Sigmoid colon (tissue), 7 donors: Measurements from ENCODE around the gene SRSF8. TPM values are rescaled to one million over a fixed set of nuclear protein-coding genes. Genes with fewer than 3 reads are reported as not detected.
"Not testable (repeated sequence)": the region's sequence is repeated elsewhere in the genome, so short reads cannot be mapped to it uniquely, and the experiment has no call there.

Experiments
- DNase-seq: peaks from one replicate; pipeline ENCODE4 v3.0.0-alpha.2; 2019
- H3K27ac ChIP-seq, 4 donors: fragments of 200-600 bp; sonication (generic); one replicate each; pipeline ENCODE4 v1.5.1; 2016 to 2019; ENCODE audit warnings: mild to moderate bottlenecking in 1 of 4
- H3K27me3 ChIP-seq, 3 donors: fragments of 200-600 bp; sonication (generic); one replicate each; pipeline ENCODE4 v1.5.1; 2019; ENCODE audit warnings: mild to moderate bottlenecking in 1 of 3
- H3K36me3 ChIP-seq, 4 donors: fragments of 200-600 bp; sonication (generic); one replicate each; pipeline ENCODE4 v1.5.1; 2016 to 2019
- H3K4me1 ChIP-seq, 4 donors: fragments of 200-600 bp; sonication (generic); one replicate each; pipeline ENCODE4 v1.5.1; 2017 to 2019
- H3K4me3 ChIP-seq, 4 donors: fragments of 200-600 bp; sonication (generic); one replicate each; pipeline ENCODE4 v1.5.1; 2017 to 2019; ENCODE audit warnings: mild to moderate bottlenecking in 2 of 4, moderate library complexity in 1 of 4
- H3K9me3 ChIP-seq, 4 donors: fragments of 200-600 bp in 3 of 4; sonication (generic) in 3 of 4; one replicate each; pipeline versions ENCODE4 v1.5.1 to v1.6.1; 2013 to 2019
- EP300 ChIP-seq, 4 donors: sonication (generic); formaldehyde crosslinking; IDR thresholded peaks; one replicate each; pipeline ENCODE4 v1.6.1; 2017; ENCODE audit warnings: antibody characterized with exemption in 4 of 4
- POLR2A ChIP-seq, 2 donors: fragments of 450-650 bp; IDR thresholded peaks; one replicate each; pipeline ENCODE4 v1.6.1; 2016; ENCODE audit warnings: antibody characterized with exemption in 2 of 2, mild to moderate bottlenecking in 2 of 2, moderate library complexity in 2 of 2
- POLR2AphosphoS5 ChIP-seq, 4 donors: sonication (generic); formaldehyde crosslinking; IDR thresholded peaks; one replicate each; pipeline ENCODE4 v1.6.1; 2017; ENCODE audit warnings: antibody characterized with exemption in 4 of 4
- WGBS, 2 donors: extraction: QIAGEN DNeasy Blood & Tissue Kit; methylation state at CpG; one replicate each; pipeline ENCODE4 v1.1.7; 2013; 5-methylcytosine and 5-hydroxymethylcytosine counted together
- intact Hi-C: fragments of 100-400 bp; cut with DNase I; formaldehyde crosslinking; loops from one replicate; pipeline ENCODE4 v1.15.1; 2023
- polyA plus RNA-seq, 3 donors: library from polyadenylated mRNA; stranded (reverse); fragments of 200-250 nt; gene quantifications; one replicate each; pipeline ENCODE4 v1.2.3, GENCODE V29; 2013
- total RNA-seq, 4 donors: library from RNA; depleted of rRNA; stranded (reverse); fragments of >200 nt; gene quantifications; one replicate each; pipeline ENCODE4 v1.1.0, GENCODE V29; 2016
- TF ChIP-seq, protein P1 (sequence below), 4 experiments: fragments of 450-650 bp in 3 of 4; fragments of 200-600 bp in 1 of 4; IDR thresholded peaks; one replicate each; pipeline ENCODE4 v1.5.1; 2016 to 2019; ENCODE audit warnings: antibody characterized with exemption in 4 of 4, mild to moderate bottlenecking in 3 of 4, moderate library complexity in 2 of 4
- donor health status: healthy with polysubstance abuse.
- donor health status: Bipolar disorder and iron deficiency.
- donor health status: healthy.

Gene SRSF8
- total and polyA plus RNA-seq, 7 donors = 15.0 to 54.7 (median 30.4) TPM

GRCh38 chr11:95103701-95104100 is 37.0 kb downstream of the SRSF8 start:
- no peaks in the 10 kb centered on the region for H3K4me1 ChIP-seq
- H3K9me3 ChIP-seq = no peaks in the 10 kb centered on the region

GRCh38 chr11:95104121-95104830 is 37.6 kb downstream of the SRSF8 start:
- WGBS, 2 donors = 93 to 95% methylated on average over 6 of the region's 6 CpGs
- Histone ChIP-seq H3K27ac (no peak overlapping the region), H3K4me3 (no peak overlapping the region), H3K27me3 (no peaks in the 10 kb centered on the region), H3K4me1 (no peaks in the 10 kb centered on the region), H3K36me3 (no peaks in the 10 kb centered on the region), H3K9me3 (no peaks in the 10 kb centered on the region)
- no peak for TF ChIP-seq POLR2AphosphoS5 (IDR thresholded peaks at IDR 0.05)
- no peak for TF ChIP-seq EP300 (IDR thresholded peaks at IDR 0.05)
- no peak for TF ChIP-seq POLR2A (IDR thresholded peaks at IDR 0.05)
- TF ChIP-seq, protein P1, sequence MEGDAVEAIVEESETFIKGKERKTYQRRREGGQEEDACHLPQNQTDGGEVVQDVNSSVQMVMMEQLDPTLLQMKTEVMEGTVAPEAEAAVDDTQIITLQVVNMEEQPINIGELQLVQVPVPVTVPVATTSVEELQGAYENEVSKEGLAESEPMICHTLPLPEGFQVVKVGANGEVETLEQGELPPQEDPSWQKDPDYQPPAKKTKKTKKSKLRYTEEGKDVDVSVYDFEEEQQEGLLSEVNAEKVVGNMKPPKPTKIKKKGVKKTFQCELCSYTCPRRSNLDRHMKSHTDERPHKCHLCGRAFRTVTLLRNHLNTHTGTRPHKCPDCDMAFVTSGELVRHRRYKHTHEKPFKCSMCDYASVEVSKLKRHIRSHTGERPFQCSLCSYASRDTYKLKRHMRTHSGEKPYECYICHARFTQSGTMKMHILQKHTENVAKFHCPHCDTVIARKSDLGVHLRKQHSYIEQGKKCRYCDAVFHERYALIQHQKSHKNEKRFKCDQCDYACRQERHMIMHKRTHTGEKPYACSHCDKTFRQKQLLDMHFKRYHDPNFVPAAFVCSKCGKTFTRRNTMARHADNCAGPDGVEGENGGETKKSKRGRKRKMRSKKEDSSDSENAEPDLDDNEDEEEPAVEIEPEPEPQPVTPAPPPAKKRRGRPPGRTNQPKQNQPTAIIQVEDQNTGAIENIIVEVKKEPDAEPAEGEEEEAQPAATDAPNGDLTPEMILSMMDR (IDR thresholded peaks at IDR 0.05) = no peak
- no peak for DNase-seq
- intact Hi-C loops = no loop called here

More at GRCh38 chr11:95103701-95104100, 37.0 kb downstream of the SRSF8 start:
- no peak overlapping the region for H3K27ac ChIP-seq
- H3K27me3 ChIP-seq = no peaks in the 10 kb centered on the region
- H3K4me3 ChIP-seq = no peak overlapping the region
- TF ChIP-seq POLR2A (IDR thresholded peaks at IDR 0.05) (no peak), POLR2AphosphoS5 (IDR thresholded peaks at IDR 0.05) (no peak), EP300 (IDR thresholded peaks at IDR 0.05) (no peak)
- TF ChIP-seq, protein P1 (IDR thresholded peaks at IDR 0.05) = no peak
- H3K36me3 ChIP-seq = no peaks in the 10 kb centered on the region
- no peak for DNase-seq
- 93 to 94% methylated on average over 5 of the region's 5 CpGs for WGBS, 2 donors
- intact Hi-C loops = no loop called here

DNA sequence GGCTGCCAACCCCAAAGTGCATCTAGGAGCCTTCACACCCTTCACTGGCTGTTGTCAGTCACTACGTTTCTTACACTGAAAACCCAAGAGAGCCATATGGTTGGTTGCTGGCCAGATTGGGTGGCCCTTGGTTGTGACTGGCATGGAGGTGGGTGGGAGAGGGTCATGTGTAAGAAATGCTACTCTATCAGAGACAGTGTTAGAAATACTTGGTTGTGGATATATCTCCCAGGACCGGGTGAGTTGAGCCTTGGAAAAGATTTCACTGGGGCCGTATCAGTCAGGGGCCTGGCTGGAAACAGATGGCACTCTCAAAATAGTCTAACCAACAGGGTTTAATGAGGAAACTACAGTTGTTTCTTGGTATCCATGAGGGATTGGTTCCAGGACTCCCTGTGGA is 38.1 kb downstream of the SRSF8 start:
- no peaks in the 10 kb centered on the region for H3K4me1 ChIP-seq
- H3K27me3 ChIP-seq = no peaks in the 10 kb centered on the region
- no peak overlapping the region for H3K27ac ChIP-seq
- 95 to 97% methylated on average over 3 of the region's 3 CpGs for WGBS, 2 donors
- intact Hi-C loops = no loop called here
- H3K36me3 ChIP-seq = no peaks in the 10 kb centered on the region
- TF ChIP-seq EP300 (IDR thresholded peaks at IDR 0.05) (no peak), POLR2A (IDR thresholded peaks at IDR 0.05) (no peak), POLR2AphosphoS5 (IDR thresholded peaks at IDR 0.05) (no peak)
- TF ChIP-seq, protein P1 (IDR thresholded peaks at IDR 0.05) = no peak
- H3K4me3 ChIP-seq = no peak overlapping the region
- DNase-seq = no peak
- H3K9me3 ChIP-seq = no peaks in the 10 kb centered on the region

- Histone ChIP-seq H3K4me1 (no peaks in the 10 kb centered on the region), H3K4me3 (no peak overlapping the region), H3K9me3 (no peaks in the 10 kb centered on the region), H3K27me3 (no peaks in the 10 kb centered on the region), H3K27ac (peak overlapping the region; percentile 14 to 64 (median 21)), H3K36me3 (no peaks in the 10 kb centered on the region)
- DNase-seq = no peak
- peak in 1 of 4 donors; percentile 41 for TF ChIP-seq POLR2AphosphoS5 (IDR thresholded peaks at IDR 0.05)
- TF ChIP-seq EP300 (IDR thresholded peaks at IDR 0.05) = no peak
- intact Hi-C loops = no loop called here
- WGBS, 2 donors = 64 to 74% methylated on average over 9 of the region's 9 CpGs
Measured at GRCh38 chr11:95108159-95108611, 41.5 kb downstream of the SRSF8 start.

DNA sequence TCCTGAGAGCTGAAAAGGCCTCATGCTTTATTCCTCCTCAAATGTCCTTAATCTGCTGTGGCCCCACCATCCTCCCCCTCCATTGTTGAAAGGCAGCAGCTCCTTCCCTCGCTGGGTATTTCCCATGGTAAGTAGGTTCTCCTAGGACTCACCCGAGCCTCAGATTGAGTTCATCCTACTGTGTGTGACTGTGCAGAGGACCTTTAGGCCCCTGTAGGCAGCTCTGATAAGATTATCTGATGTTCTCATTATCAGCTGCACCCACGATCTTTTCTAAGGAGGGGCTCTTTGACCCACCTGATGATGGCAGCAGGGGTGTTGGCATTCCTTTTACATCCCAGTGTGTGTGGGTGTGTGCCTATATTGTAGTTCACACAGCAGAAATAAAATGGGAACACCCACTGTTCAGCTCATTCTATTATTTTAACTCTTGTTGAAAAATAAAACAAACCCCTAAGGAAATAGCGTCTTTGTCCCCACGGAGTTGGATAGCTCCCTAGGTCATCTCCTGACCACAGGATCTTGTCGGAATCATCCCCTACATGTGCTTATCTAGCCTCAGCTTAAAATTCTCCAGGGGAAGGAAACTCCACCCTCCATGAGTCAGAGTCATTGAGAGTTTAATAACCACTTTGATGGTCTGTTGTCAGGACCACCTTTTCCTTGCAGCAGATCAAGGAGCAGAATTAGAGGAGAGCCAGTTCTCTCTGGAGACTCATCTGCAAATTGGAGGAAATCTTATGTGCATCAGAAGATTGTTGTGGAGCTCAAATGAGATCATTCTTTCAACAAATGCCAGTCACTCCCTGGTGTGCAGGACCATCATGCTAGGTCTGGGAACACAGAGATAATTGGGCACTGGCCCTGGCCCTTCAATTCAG is 42.2 kb downstream of the SRSF8 start:
- Histone ChIP-seq H3K36me3 (no peaks in the 10 kb centered on the region), H3K27me3 (no peaks in the 10 kb centered on the region), H3K27ac (peak overlapping the region in 1 of 4 donors; percentile 64), H3K4me3 (no peak overlapping the region), H3K9me3 (no peaks in the 10 kb centered on the region), H3K4me1 (no peaks in the 10 kb centered on the region)
- WGBS, 2 donors = 72 to 76% methylated on average over 6 of the region's 6 CpGs
- intact Hi-C loops = no loop called here
- no peak for DNase-seq
- TF ChIP-seq, protein P1 (IDR thresholded peaks at IDR 0.05) = no peak
- TF ChIP-seq POLR2AphosphoS5 (IDR thresholded peaks at IDR 0.05) (no peak), EP300 (IDR thresholded peaks at IDR 0.05) (no peak), POLR2A (IDR thresholded peaks at IDR 0.05) (no peak)

- WGBS, 2 donors = 94 to 96% methylated on average over 3 of the region's 3 CpGs
- H3K27ac ChIP-seq, intact Hi-C loops, H3K36me3 ChIP-seq, DNase-seq, H3K4me3 ChIP-seq, H3K27me3 ChIP-seq, H3K4me1 ChIP-seq, H3K9me3 ChIP-seq: not testable (repeated sequence)
Measured at GRCh38 chr11:95111471-95111870, 44.8 kb downstream of the SRSF8 start.
